Fibroblast of skin of abdomen (primary cell): ENCODE results near the gene IL22RA2. TPM values are rescaled to one million over a fixed set of nuclear protein-coding genes. Genes with fewer than 3 reads are reported as not detected.
"Not testable (repeated sequence)": the region's sequence is repeated elsewhere in the genome, so short reads cannot be mapped to it uniquely, and the experiment has no call there.

Experiments
- DNase-seq: peaks from one replicate; pipeline ENCODE4 v3.0.0-alpha.2; 2013
- polyA plus RNA-seq, 2 experiments: library from polyadenylated mRNA; unstranded; fragments of 120-200 nt; gene quantifications; one replicate each; pipeline ENCODE4 v1.2.1, GENCODE V29; 2013; ENCODE audit not compliant: insufficient read length in 2 of 2

Gene IL22RA2, protein sequence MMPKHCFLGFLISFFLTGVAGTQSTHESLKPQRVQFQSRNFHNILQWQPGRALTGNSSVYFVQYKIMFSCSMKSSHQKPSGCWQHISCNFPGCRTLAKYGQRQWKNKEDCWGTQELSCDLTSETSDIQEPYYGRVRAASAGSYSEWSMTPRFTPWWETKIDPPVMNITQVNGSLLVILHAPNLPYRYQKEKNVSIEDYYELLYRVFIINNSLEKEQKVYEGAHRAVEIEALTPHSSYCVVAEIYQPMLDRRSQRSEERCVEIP
- polyA plus RNA-seq (2013, experiment 1 of 2; ENCODE audit: insufficient read length): not detected
- not detected for polyA plus RNA-seq (2013, experiment 2 of 2; ENCODE audit: insufficient read length)

DNA sequence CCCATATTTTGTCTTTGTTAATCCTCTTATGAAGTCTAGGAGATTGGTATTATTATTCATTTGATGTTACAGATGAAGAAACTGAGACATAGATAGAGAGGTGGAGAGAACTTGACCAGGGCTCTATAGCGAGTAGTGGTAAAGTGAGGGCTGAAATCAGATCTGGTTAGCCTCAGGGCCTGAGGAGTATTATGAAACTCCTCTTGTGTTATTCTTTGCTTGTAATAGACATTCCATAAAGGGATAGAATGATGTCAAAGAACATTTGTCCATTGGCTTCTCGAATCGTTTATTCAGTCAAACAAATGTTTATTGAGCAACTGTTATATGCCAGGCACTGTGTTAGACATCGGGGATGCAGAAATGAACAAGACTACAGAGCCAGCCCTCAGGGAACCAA is at the start of gene IL22RA2:
Gene IL22RA2, minus strand, starts transcription at position 144 of the 400 bp plus-strand sequence. CDS start 11,895 bp downstream, outside the sequence.
- DNase-seq: no peak

DNA sequence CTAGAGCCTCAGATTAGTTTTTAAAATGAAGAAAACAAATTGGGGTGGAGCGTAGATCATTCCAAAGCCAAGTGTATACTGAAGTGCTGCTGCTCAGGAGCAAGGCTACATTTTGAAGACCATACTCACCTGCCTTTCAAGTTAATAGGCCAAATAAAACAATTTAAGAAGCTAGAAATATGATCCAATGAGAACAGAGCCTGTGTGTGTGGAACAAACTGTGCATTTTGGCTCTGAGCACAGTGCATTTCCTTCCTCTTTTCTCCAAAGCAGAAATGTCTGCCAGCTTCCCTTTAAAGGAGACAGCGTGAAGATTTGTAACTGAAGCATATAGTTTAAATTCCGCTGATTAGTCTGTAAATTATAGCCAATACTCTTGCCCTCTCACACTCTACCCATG is 48.9 kb upstream of the IL22RA2 start:
- no peak for DNase-seq

DNA sequence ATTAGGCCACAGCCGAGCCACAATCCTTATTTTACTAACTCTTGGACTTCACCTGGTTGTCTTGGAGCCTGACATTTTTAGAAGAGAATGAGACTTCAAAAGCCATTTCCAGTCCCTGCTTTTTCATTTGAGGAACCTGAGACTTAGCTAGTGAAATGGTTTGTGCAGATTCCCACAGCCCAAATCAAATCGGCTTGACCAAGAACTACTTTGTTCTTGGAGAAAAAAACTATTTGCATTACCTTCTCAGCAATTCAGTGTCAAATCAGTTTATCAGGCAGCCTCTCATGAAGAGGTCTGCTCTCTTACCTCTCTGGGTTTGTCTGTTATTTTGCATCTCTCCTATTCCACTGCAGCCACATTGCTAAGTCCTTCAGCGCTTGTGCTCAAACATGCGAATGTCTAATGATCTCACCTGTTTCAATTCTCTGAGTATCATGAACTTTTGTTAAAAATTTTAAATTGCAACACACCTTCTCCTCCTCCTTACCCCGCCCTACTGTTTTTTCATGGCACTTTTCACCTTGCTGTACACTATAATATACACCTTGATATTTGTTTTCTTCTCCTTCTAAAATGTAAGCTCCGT is 46.3 kb upstream of the IL22RA2 start:
- DNase-seq: no peak

DNA sequence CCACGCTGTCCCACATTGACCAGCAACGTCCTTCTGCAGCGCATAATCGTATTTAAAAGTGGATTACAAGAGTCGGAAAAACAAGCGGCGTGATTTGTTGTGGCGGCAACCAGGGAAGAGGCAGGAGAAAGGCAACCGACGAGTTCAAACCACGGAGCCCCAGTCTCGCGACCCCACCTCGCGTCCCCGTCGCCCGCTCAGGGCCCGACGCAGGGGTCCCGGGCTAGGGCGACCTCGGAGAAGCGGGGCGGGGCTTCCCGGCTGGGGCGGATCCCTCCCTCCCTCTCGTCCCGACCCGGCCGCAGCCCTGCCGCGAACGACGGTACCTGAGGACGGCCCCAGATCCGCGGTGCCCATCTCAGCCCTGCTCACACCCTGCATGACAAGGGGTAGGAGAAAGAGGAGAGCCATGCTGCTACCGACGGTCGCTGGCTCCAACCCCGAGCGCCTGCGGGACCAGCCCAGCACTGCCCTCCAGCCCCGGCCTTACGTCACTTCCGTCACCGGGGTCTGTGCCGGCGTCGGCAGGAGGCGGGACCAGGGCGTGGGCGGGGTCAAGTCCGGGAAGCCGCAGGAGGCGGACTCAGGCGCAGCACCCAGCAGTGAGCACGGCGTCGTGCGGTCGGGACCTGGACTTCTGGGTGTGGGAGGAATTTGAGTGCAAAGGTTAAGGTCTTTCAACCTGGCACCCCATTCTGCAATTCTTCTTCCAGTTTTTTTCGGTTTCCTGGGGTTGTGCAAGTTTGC is 45.6 kb upstream of the IL22RA2 start, which contains the start of gene IFNGR1:
Gene IFNGR1, minus strand, starts transcription at position 469 of the 747 bp plus-strand sequence. Its CDS starts 58 bp downstream, at position 411.
- DNase-seq: peak; percentile 89

DNA sequence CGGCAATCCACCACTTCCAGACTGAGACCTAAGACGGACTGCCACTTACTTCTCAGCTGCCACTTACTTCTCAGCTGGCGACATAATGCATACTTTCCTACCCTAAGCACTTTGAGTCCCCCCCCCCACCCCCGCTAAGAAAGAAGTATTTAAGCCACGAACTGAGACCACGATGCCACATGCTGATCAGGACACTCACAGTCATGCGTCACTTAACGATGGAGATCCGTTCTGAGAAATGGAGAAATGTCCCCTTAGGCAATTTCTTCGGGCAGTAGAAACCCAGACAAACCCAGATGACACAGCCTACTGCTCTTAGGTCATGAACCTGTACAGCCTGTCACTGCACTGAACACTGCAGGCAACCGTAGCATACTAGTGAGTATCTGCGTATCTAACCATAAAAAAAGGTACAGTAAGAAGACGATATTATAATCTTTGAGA is 45.1 kb upstream of the IL22RA2 start:
- peak; percentile 39 for DNase-seq

DNA sequence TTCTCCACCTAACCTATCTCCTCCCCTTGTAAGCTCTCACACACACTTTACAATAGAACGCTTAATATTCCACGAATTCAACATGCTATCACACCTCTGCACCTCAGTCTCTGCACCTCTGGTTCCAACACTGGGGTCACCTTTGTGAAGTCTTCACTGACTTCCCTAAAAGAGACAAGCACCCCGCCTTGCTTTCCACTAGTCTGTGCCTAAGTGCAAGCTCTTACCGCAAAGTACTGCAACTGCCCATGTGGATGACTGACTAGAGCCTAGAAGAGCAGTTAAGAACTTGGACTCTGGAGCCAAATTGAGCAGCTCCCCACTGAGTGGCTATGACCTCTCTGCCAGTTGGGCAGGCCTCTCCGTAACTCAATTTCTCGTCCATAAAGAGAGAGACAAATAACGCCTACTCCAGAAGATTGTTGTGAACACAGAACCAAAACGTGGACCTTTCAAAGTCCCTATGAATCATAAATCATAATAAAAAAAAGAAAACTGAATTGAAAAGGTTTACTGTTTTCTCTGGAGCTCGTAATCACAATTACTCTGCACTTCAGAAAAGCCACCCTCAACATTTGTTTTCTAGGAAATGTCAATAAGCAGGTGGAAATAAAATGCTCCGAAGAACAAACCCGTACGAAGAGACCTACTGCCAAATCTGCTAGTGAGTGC is 44.5 kb upstream of the IL22RA2 start:
- no peak for DNase-seq

DNA sequence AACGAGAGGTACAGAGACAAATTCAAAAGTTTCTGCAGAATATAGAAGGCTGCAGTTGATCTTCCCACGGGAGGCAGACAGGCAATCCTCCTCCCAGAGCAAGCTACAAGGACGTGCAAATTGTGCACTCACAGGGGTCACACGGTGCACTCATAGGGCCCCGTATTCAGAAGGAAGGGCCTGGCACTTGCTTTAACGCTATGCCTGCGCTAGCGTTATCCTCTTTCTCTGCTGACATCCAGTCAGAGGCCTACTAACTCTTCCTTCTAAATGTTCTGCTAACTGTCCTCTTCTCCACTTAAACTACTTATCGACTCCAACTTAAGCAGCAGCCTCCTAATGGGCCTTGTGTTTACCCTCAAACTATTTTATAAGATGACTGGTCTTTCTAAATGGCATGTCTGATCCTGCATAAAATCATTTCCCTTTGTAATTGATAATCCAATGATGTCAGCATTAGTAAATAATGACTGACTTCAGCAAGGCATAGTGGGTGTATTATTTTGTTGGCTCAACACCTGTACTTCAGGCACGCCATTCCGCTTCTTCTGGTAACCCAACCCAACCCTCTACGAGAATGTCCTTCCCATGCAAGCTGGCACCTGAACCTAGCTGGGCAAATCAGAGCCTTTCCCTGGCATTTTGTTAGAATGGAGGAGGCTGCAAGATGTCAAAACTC is 43.6 kb upstream of the IL22RA2 start:
- no peak for DNase-seq

DNA sequence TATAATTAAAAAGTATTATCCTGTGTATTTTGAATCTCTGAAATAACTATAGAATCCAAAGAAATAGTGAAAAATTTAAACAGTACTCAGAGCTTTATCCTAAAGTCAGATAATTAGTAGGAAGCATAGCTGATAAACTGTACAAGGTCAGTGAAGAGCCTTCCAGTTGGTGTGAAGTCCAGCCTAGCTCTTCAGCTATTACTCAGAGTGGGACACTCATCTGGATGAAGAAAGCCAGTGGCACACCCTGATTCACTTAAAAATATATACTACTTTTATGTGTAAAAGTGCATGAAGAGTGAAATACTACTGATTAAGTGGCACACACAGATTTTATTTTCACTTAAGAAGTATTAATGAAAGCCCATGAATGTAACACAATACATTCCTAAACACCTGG is 42.7 kb upstream of the IL22RA2 start:
- DNase-seq: no peak

DNA sequence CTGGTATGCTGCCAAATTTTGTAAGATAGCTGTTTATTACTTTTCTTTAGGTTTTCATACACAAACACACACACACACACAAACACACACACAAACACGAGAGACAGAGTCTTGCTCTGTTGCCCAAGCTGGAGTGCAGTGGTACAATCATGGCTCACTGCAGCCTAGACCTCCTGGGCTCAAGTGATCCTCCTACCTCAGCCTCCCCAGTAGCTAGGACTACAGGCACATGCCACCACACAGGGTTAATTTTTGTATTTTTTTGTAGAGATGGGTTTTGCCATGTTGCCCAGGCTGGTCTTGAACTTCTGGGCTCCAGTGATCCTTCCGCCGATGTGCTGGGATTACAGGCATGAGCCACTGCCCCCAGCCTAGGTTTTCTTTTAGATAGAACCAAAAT is 42.2 kb upstream of the IL22RA2 start:
- not testable (repeated sequence) for DNase-seq

DNA sequence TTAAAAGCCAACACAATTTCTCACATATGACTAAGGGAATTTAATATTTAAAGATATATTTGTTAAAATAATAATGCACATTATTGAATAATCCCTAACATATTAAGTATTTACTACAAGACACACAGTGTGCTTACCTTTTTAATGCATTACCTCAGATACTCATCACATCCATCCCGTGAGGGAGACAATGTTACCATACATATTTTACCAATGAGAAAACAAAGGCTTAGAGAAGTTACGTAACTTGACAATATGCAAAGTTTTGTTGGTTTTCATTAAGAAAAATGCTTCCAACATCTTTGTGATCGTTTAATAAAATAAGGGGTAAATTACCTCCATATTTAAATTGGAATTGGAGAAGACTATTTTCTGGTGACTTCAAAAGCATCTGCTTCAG is 41.5 kb upstream of the IL22RA2 start:
- DNase-seq: no peak

DNA sequence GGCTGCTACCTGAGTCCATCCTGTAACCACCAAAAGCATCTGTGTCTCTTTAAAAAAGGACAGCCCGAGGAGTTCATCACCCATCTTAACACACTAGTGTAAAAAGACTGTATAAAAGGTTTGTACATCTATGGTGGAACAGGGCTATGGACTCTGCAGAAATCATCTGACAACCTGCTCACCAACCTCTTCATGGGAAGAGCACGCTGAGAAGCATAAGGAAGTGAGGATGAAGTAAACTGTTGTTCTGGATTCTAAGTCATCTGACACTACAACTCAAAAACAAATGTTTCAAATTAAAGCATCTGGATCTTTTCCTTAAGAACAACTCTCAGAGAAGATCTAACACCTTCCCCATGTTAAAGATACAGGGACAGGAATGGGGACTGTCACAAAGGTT is 40.4 kb upstream of the IL22RA2 start:
- no peak for DNase-seq

DNA sequence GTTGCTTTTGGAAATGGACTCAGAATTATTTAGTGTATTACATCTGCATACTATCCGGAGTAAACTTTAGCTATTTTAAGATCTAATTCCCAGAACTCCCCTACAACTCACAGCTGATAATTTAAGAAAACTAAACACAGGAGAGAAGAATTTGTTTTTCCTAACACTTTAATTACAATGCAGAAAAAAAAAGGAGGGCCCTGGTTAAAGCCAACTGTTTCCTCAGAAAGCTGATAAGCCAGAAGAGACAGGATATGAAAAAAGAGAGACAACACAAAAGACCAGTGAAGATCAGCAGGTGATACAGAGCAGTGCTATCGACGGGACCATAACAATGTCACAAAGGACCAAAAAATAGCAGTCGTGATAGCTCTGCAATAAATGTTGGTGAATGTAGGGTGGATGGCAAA is 39.9 kb upstream of the IL22RA2 start:
- DNase-seq: no peak

DNA sequence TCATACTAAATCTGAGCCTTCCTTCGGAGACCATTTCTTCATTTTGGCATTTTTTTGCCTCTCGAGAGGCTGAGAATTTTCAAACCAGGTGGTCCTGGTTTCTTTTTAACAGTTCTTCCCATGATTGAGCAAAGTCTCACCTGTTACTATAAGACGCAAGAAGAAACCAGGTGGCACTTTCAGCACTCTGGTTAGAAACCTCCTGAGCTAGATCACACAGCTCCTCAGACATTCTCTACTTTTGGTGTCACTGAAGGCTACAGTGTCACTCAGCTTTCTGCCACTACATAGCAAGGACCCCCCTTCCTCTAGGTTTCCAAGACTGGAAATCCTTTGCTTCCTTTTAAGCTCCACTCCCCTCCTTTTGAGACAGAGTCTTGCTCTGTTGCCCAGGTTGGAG is 38.5 kb upstream of the IL22RA2 start:
- DNase-seq: no peak

DNA sequence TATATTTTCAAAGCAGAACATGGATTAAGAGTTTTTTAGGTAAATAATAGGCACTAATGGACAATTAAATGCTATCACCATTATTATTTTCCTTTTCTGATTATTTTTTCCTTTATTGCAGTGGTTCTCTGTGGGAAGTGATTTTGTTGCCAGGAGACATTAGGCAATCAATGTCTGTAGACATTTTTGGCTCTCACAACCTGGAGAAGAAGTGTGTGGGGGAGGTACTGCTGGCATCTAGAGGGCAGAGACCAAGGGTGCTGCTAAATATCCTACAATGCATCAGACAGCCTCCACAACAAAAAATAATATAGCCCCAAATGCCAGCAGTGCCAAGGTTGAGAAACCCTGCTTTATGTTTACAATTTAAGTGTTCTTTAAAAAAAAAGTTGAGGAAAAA is 37.5 kb upstream of the IL22RA2 start:
- DNase-seq: no peak

DNA sequence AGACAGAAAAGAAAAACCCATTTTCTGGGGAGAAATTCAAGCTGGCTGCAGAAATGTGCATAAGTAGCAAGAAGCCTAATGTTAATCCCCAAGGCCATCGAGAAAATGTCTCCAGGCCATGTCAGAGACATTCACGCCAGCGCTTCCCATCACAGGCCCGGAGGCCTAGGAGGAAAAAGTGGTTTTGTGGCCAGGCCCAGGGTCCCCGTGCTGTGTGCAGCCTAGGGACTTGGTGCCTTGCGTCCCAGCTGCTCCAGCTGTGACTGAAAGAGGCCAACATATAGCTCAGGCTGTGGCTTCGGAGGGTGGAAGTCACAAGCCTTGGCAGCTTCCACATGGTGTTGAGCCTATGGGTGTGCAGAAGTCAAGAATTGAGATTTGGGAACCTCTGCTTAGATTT is 34.8 kb upstream of the IL22RA2 start:
- no peak for DNase-seq

DNA sequence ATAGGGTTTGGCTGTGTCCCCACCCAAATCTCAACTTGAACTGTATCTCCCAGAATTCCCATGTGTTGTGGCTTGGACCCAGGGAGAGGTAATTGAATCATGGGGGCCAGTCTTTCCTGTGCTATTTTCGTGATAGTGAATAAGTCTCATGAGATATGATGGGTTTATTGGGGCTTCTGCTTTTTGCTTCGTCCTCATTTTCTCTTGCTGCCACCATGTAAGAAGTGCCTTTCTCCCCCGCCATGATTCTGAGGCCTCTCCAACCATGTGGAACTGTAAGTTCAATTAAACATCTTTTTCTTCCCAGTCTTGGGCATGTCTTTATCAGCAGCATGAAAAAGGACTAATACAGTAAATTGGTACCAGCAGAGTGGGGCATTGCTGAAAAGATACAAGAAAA is 34.0 kb upstream of the IL22RA2 start:
- DNase-seq: not testable (repeated sequence)

DNA sequence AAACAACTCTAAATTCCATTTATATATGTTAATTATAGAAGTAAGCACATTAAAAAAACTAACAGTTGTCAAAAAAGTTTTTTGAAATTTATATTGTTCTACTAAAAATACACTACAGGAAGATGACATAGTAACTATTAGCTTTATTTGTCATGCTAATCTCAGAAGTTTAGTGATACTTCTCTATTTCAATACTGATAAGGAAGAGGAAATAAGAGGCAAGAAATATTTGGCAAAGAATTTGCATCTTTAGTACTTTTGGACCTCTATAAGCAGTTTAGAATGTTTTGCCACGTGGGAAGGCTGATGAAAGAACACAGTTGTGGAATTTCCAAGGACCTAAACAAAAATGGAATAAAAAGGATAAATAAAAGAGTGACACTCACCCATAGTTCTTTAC is 33.1 kb upstream of the IL22RA2 start:
- DNase-seq: no peak

DNA sequence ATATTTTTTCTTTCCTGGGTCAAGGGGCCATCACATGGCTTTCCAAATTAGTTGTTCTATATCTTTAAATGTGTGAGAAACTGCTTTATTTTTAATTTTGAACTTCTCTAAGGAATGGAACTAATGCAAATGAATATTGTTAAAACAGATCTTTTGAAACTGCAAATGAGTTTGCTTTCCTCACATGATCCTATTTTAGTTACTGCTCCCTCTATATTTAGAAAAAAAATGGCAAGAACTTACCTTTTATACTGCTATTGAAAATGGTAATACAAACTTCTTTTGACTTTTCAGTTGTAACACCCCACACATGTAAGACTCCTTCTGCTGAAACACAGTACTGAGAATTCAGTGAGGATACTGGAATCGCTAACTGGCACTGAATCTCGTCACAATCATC is 29.8 kb upstream of the IL22RA2 start:
- DNase-seq: no peak

DNA sequence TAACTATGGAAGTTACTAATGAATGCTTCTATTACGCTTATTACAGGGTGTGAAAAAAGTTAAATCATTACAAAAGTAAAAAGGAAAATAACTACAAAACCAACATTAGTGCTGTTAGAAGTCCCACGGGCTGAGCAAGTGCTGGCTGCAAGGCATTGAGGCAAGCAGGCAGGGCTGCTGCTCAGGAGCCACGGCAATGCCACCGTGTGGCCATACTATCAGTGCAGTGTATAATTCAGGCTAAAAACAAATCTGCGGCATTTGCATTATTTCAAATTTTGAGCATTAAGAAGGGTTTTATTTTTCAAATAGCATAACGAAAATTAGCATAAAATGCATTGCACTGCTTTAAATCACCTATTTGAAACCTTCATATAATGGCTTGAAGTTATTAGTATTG is 28.6 kb upstream of the IL22RA2 start:
- no peak for DNase-seq

DNA sequence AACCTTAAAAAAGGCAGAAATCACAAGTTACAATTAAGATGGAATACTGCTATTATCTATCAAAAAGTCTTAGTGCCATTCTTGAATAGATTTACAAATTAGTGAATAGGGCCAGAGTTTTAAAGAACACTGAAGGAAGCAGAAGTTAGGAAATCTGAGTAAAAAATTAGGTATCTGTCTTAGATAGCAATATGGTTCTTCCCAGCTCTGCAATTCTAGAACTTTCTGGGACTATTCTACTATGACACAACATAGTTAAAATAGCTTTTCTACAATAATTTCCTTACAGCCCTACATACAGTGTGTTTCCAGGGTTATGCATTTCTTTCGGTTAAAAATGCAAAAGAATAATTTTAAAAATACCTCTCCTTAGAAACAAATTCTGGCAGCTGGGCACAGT is 27.6 kb upstream of the IL22RA2 start:
- no peak for DNase-seq

DNA sequence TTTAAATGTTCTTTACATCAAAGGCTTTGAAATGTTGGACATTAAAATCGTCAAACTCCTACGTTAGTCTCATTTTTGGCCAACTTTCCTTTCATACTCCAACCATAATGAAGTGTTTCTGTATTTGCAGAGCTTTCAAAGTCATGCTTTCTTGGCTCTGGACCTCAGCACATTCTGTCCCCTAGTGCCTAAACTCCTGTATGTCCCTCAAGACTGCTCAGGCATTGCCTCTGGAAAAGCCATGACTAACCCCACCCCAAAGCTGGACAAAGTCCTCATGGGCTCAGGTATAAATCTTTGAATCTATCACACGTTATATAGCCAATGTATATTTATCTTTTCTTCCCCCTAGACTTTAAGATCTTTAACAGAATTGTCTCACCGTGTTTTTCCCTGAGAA is 26.8 kb upstream of the IL22RA2 start:
- no peak for DNase-seq
